Naive B cell (primary cell): ENCODE data around the gene SULT1E1. TPM values are rescaled to one million over a fixed set of nuclear protein-coding genes. Genes with fewer than 3 reads are reported as not detected.
"Not testable (repeated sequence)": the region's sequence is repeated elsewhere in the genome, so short reads cannot be mapped to it uniquely, and the experiment has no call there.

Experiments used
- ATAC-seq, 2 donors: fragments of 150-1000 bp; cut with Tn5 transposase; 2 replicates each; pipeline ENCODE4 v1.10.0; 2021; ENCODE audit warnings: low read depth in 2 of 2, mild to moderate bottlenecking in 2 of 2, moderate library complexity in 2 of 2
- DNase-seq: peaks from one replicate; pipeline ENCODE4 v3.0.0; 2022
- H3K27ac Mint-ChIP-seq, 6 donors: one replicate each; pipeline ENCODE4 v1.8.0; 2020 to 2022; ENCODE audit warnings: mild to moderate bottlenecking in 6 of 6, mixed read lengths in 6 of 6, moderate library complexity in 5 of 6, inconsistent platforms in 2 of 6
- H3K27me3 Mint-ChIP-seq, 3 donors: one replicate each; pipeline ENCODE4 v1.8.0; 2021 to 2022; ENCODE audit warnings: mixed read lengths in 3 of 3, mild to moderate bottlenecking in 1 of 3
- H3K36me3 Mint-ChIP-seq, 2 donors: one replicate each; pipeline ENCODE4 v1.8.0; 2020 to 2022; ENCODE audit warnings: mixed read lengths in 2 of 2, inconsistent platforms in 1 of 2, mild to moderate bottlenecking in 1 of 2
- H3K4me1 Mint-ChIP-seq, 3 donors: one replicate each; pipeline ENCODE4 v1.8.0; 2020 to 2022; ENCODE audit warnings: mixed read lengths in 3 of 3, inconsistent platforms in 1 of 3, mild to moderate bottlenecking in 1 of 3, moderate library complexity in 1 of 3
- H3K4me3 Mint-ChIP-seq, 8 donors: one replicate each; pipeline ENCODE4 v1.8.0; 2020 to 2022; ENCODE audit warnings: mild to moderate bottlenecking in 8 of 8, mixed read lengths in 8 of 8, moderate library complexity in 8 of 8, inconsistent platforms in 2 of 8
- H3K9me3 Mint-ChIP-seq, 7 donors: one replicate each; pipeline ENCODE4 v1.8.0; 2020 to 2022; ENCODE audit warnings: mixed read lengths in 7 of 7, mild to moderate bottlenecking in 5 of 7, inconsistent platforms in 2 of 7, moderate library complexity in 1 of 7
- polyA plus RNA-seq, 6 donors: library from polyadenylated mRNA; unstranded; fragments of 300-500 nt; fragmentation: Illumina TruSeq; gene quantifications; one replicate each; pipeline ENCODE4 v1.2.3, GENCODE V29; 2021; ENCODE audit warnings: low read depth in 6 of 6

Gene SULT1E1
- polyA plus RNA-seq, 6 donors from 2014 or later: not detected

- Mint-ChIP-seq H3K4me1 (peaks cover 6 to 21% (median 15%) of the 10 kb centered on the region in 3 donors), H3K27ac (peak overlapping the region in 1 of 6 donors; percentile 57), H3K27me3 (no peaks in the 10 kb centered on the region), H3K36me3 (no peaks in the 10 kb centered on the region), H3K9me3 (no peaks in the 10 kb centered on the region), H3K4me3 (peak overlapping the region in 3 of 8 donors; percentile 69 to 91 (median 91))
- no peak for ATAC-seq
- no peak for DNase-seq
Observed at GRCh38 chr4:69832326-69833030, 27.5 kb downstream of the SULT1E1 start.

- peak overlapping the region; percentile 64 to 93 (median 90) for H3K4me3 Mint-ChIP-seq
- no peaks in the 10 kb centered on the region for H3K9me3 Mint-ChIP-seq
- ATAC-seq (peak; percentile 91 to 92), DNase-seq (peak; percentile 5)
- peaks cover 6 to 21% (median 15%) of the 10 kb centered on the region in 3 donors for H3K4me1 Mint-ChIP-seq
- H3K27me3 Mint-ChIP-seq: no peaks in the 10 kb centered on the region
- H3K27ac Mint-ChIP-seq: peak overlapping the region in 4 of 6 donors; percentile 76 to 94 (median 93)
- no peaks in the 10 kb centered on the region for H3K36me3 Mint-ChIP-seq
Observed at GRCh38 chr4:69831646-69832325, 28.2 kb downstream of the SULT1E1 start.

- peak overlapping the region in 2 of 6 donors; percentile 94 for H3K27ac Mint-ChIP-seq
- H3K27me3 Mint-ChIP-seq: no peaks in the 10 kb centered on the region
- DNase-seq: no peak
- H3K9me3 Mint-ChIP-seq: no peaks in the 10 kb centered on the region
- H3K4me1 Mint-ChIP-seq: peaks cover 6 to 21% (median 15%) of the 10 kb centered on the region in 3 donors
- ATAC-seq: no peak
- no peaks in the 10 kb centered on the region for H3K36me3 Mint-ChIP-seq
- peak overlapping the region; percentile 64 to 93 (median 90) for H3K4me3 Mint-ChIP-seq
Observed at GRCh38 chr4:69831270-69831627, 28.7 kb downstream of the SULT1E1 start.

DNA sequence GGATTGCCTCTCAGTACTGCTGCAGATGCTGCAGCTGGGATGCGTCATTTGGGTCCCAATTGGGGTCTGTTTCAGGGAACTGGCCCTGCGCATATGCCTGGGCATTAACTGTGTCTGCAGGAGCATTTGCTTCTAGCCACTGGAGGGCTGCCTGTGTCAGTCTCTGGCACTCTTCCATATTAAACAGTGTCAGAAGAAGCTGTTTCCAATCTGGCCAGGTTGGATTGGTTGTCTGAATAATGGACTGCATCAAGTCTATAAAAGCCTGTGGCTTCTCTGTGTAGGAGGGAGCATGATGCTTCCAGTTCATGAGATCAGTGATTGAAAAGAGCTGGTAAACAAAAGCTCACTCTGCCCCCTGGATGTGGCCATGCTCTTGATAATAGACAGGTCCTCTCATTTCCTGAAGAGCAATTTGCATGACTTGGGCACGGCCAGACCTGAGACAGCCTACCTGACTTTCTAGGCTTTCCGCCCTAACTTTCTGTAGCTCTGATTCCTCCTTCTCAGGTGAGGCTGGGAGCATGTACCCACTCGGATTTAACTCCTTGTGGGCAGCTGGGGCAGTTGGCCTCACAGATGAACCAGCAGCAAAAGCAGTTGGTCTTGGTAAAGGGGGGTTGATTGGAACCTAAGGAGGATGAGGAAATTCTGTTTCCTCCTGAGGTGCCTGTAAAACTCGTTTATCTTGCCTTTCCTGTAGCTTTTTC, 29.2 kb downstream of the SULT1E1 start:
- H3K36me3 Mint-ChIP-seq: no peaks in the 10 kb centered on the region
- H3K27me3 Mint-ChIP-seq: peaks cover 0 to 3% (median 0%) of the 10 kb centered on the region in 3 donors
- H3K9me3 Mint-ChIP-seq: no peaks in the 10 kb centered on the region
- DNase-seq (no peak), ATAC-seq (peak in 1 of 2 donors; percentile 24)
- H3K27ac Mint-ChIP-seq: peak overlapping the region in 1 of 6 donors; percentile 39
- H3K4me1 Mint-ChIP-seq: peaks cover 6 to 21% (median 15%) of the 10 kb centered on the region in 3 donors
- H3K4me3 Mint-ChIP-seq: peak overlapping the region in 5 of 8 donors; percentile 26 to 93 (median 91)

GRCh38 chr4:69830192-69830559, 29.8 kb downstream of the SULT1E1 start:
- peaks cover 6 to 21% (median 15%) of the 10 kb centered on the region in 3 donors for H3K4me1 Mint-ChIP-seq
- H3K9me3 Mint-ChIP-seq: no peaks in the 10 kb centered on the region
- peaks cover 0 to 6% (median 0%) of the 10 kb centered on the region in 3 donors for H3K27me3 Mint-ChIP-seq
- ATAC-seq (no peak), DNase-seq (no peak)
- H3K4me3 Mint-ChIP-seq: no peak overlapping the region
- H3K27ac Mint-ChIP-seq: peak overlapping the region in 1 of 6 donors; percentile 8
- H3K36me3 Mint-ChIP-seq: no peaks in the 10 kb centered on the region

- Mint-ChIP-seq H3K27ac (peak overlapping the region in 1 of 6 donors; percentile 8), H3K9me3 (no peaks in the 10 kb centered on the region), H3K36me3 (no peaks in the 10 kb centered on the region), H3K4me3 (no peak overlapping the region), H3K4me1 (peaks cover 6 to 21% (median 15%) of the 10 kb centered on the region in 3 donors), H3K27me3 (peaks cover 0 to 6% (median 0%) of the 10 kb centered on the region in 3 donors)
- DNase-seq: no peak
- no peak for ATAC-seq
Observed at GRCh38 chr4:69829678-69830077, 30.3 kb downstream of the SULT1E1 start.

GRCh38 chr4:69828828-69829227, 31.1 kb downstream of the SULT1E1 start:
- ATAC-seq (no peak), DNase-seq (no peak)
- Mint-ChIP-seq H3K36me3 (no peaks in the 10 kb centered on the region), H3K4me1 (peaks cover 6 to 21% (median 15%) of the 10 kb centered on the region in 3 donors), H3K27me3 (peaks cover 0 to 6% (median 0%) of the 10 kb centered on the region in 3 donors), H3K4me3 (no peak overlapping the region), H3K27ac (no peak overlapping the region), H3K9me3 (no peaks in the 10 kb centered on the region)

- H3K4me3 Mint-ChIP-seq: peak overlapping the region in 1 of 8 donors; percentile 58
- not testable (repeated sequence) for H3K9me3 Mint-ChIP-seq, H3K4me1 Mint-ChIP-seq, ATAC-seq, H3K27me3 Mint-ChIP-seq, DNase-seq, H3K27ac Mint-ChIP-seq, H3K36me3 Mint-ChIP-seq
Observed at GRCh38 chr4:69825056-69825455, 34.9 kb downstream of the SULT1E1 start.

DNA sequence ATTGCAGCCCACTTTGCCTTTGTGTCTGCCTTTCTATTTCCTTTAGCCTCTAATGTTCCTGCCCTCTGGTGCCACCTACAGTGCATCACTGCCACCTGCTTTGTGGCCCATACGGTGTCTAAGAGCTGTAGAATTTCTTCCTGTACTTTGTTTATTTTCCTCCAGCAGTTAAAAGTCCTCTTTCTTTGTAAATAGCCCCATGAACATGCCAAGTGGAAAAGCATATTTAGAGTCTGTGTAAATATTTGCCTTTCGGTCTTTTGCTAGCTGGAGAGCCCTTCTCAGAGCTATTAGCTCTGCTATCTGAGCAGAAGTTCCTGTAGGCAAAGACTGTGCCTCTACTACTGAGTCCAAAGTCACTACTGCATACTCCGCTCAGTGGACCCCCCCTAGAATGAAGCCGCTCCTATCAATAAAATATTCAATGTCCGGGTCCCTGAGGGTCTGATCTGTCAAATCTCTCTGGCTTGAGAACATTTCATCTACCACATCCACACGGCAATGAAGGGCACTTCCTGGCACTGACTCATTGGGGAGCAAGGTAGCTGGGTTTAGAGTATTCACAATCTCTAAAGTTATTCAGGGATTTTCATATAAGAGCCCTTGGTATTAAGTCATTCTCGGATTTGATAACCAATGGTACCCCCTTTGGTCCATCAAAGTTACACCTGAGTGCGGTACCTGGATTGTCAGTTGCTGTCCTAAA, 36.3 kb downstream of the SULT1E1 start:
- Mint-ChIP-seq H3K27ac (no peak overlapping the region), H3K27me3 (peaks cover 0 to 6% (median 0%) of the 10 kb centered on the region in 3 donors), H3K4me1 (no peaks in the 10 kb centered on the region), H3K36me3 (no peaks in the 10 kb centered on the region), H3K4me3 (no peak overlapping the region), H3K9me3 (peaks cover 0 to 3% (median 0%) of the 10 kb centered on the region in 7 donors)
- ATAC-seq (no peak), DNase-seq (no peak)

DNA sequence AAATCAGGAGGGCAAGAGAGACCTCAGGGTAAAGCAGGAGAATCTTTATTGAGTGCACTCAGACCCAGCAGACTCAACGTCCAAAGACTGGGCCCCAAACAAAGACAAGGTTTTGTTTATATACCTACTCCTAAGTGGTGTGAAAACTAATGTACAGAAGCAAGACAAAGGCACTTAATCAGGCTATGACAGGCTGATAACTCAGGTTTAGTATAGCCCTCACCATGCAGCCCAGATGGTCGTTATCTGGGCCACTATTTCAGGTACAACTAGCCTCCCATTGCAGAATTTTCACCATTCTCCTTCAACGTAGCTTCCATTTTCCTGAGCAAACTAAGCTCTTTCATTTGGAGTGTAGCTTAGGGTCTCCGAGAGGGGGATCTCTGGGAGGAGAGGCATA, 36.9 kb downstream of the SULT1E1 start:
- H3K4me1 Mint-ChIP-seq: no peaks in the 10 kb centered on the region
- peaks cover 0 to 3% (median 0%) of the 10 kb centered on the region in 7 donors for H3K9me3 Mint-ChIP-seq
- H3K27ac Mint-ChIP-seq: no peak overlapping the region
- DNase-seq (no peak), ATAC-seq (no peak)
- peaks cover 0 to 6% (median 0%) of the 10 kb centered on the region in 3 donors for H3K27me3 Mint-ChIP-seq
- H3K4me3 Mint-ChIP-seq: no peak overlapping the region
- H3K36me3 Mint-ChIP-seq: no peaks in the 10 kb centered on the region

DNA sequence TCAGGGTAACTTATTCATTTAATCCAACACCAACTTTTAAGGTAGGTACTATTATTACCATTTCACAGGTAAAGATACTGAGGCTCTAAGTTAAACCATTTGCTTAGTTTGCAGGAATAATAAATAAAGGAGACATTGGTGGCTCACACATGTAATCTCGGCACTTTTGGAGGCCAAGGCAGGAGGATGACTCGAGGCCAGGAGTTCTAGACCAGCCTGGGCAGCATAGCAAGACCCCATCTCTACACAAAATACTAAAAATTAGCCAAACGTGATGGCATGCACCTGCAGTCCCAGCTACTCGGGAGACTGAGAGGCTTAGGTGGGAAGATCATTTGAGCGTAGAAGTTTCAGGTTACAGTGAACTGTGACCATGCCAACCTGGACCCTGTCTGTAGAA, 37.7 kb downstream of the SULT1E1 start:
- Mint-ChIP-seq H3K27me3 (peaks cover 0 to 6% (median 0%) of the 10 kb centered on the region in 3 donors), H3K27ac (no peak overlapping the region), H3K36me3 (no peaks in the 10 kb centered on the region), H3K9me3 (peaks cover 0 to 3% (median 0%) of the 10 kb centered on the region in 7 donors), H3K4me3 (no peak overlapping the region), H3K4me1 (no peaks in the 10 kb centered on the region)
- ATAC-seq: no peak
- DNase-seq: no peak

GRCh38 chr4:69818060-69818639, 41.8 kb downstream of the SULT1E1 start:
- DNase-seq (no peak), ATAC-seq (no peak)
- Mint-ChIP-seq H3K27me3 (no peaks in the 10 kb centered on the region), H3K4me1 (no peaks in the 10 kb centered on the region), H3K4me3 (no peak overlapping the region), H3K36me3 (no peaks in the 10 kb centered on the region), H3K9me3 (peaks cover 0 to 3% (median 0%) of the 10 kb centered on the region in 7 donors), H3K27ac (no peak overlapping the region)

- Mint-ChIP-seq H3K4me1 (no peaks in the 10 kb centered on the region), H3K36me3 (no peaks in the 10 kb centered on the region), H3K4me3 (no peak overlapping the region), H3K9me3 (peaks cover 0 to 3% (median 0%) of the 10 kb centered on the region in 7 donors), H3K27ac (no peak overlapping the region), H3K27me3 (no peaks in the 10 kb centered on the region)
- DNase-seq (no peak), ATAC-seq (no peak)
Observed at GRCh38 chr4:69816236-69816635, 43.7 kb downstream of the SULT1E1 start.
